ENCODE results near the gene PLCG2. TPM values are rescaled to one million over a fixed set of nuclear protein-coding genes. Genes with fewer than 3 reads are reported as not detected.

PLCG2 gene
- total and polyA plus RNA-seq, 2 of the 8 experiments (the other 6 are each of a cell fraction or from before 2014, with no cell fraction given): 6.1 to 6.9 TPM

DNA sequence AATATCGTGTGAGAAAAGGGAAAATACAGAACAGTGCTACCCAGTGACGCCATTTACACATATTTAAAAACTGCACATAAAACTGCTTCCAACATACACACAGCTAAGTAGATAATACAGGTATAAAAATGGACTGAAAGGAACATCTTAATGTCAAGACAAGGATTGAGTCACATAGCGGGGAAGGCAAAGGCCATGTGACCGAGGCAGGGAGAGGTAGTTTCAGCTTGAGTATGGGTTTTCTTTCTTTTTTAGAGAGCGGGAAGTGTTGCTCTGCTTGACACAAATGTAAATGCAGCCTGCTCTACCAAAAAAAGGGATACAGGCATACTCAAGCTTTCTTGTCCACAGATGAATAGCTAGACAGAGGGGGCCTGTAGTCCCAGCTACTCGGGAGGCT, 185.7 kb downstream of the PLCG2 start (continued):
- TF ChIP-seq, protein P1, sequence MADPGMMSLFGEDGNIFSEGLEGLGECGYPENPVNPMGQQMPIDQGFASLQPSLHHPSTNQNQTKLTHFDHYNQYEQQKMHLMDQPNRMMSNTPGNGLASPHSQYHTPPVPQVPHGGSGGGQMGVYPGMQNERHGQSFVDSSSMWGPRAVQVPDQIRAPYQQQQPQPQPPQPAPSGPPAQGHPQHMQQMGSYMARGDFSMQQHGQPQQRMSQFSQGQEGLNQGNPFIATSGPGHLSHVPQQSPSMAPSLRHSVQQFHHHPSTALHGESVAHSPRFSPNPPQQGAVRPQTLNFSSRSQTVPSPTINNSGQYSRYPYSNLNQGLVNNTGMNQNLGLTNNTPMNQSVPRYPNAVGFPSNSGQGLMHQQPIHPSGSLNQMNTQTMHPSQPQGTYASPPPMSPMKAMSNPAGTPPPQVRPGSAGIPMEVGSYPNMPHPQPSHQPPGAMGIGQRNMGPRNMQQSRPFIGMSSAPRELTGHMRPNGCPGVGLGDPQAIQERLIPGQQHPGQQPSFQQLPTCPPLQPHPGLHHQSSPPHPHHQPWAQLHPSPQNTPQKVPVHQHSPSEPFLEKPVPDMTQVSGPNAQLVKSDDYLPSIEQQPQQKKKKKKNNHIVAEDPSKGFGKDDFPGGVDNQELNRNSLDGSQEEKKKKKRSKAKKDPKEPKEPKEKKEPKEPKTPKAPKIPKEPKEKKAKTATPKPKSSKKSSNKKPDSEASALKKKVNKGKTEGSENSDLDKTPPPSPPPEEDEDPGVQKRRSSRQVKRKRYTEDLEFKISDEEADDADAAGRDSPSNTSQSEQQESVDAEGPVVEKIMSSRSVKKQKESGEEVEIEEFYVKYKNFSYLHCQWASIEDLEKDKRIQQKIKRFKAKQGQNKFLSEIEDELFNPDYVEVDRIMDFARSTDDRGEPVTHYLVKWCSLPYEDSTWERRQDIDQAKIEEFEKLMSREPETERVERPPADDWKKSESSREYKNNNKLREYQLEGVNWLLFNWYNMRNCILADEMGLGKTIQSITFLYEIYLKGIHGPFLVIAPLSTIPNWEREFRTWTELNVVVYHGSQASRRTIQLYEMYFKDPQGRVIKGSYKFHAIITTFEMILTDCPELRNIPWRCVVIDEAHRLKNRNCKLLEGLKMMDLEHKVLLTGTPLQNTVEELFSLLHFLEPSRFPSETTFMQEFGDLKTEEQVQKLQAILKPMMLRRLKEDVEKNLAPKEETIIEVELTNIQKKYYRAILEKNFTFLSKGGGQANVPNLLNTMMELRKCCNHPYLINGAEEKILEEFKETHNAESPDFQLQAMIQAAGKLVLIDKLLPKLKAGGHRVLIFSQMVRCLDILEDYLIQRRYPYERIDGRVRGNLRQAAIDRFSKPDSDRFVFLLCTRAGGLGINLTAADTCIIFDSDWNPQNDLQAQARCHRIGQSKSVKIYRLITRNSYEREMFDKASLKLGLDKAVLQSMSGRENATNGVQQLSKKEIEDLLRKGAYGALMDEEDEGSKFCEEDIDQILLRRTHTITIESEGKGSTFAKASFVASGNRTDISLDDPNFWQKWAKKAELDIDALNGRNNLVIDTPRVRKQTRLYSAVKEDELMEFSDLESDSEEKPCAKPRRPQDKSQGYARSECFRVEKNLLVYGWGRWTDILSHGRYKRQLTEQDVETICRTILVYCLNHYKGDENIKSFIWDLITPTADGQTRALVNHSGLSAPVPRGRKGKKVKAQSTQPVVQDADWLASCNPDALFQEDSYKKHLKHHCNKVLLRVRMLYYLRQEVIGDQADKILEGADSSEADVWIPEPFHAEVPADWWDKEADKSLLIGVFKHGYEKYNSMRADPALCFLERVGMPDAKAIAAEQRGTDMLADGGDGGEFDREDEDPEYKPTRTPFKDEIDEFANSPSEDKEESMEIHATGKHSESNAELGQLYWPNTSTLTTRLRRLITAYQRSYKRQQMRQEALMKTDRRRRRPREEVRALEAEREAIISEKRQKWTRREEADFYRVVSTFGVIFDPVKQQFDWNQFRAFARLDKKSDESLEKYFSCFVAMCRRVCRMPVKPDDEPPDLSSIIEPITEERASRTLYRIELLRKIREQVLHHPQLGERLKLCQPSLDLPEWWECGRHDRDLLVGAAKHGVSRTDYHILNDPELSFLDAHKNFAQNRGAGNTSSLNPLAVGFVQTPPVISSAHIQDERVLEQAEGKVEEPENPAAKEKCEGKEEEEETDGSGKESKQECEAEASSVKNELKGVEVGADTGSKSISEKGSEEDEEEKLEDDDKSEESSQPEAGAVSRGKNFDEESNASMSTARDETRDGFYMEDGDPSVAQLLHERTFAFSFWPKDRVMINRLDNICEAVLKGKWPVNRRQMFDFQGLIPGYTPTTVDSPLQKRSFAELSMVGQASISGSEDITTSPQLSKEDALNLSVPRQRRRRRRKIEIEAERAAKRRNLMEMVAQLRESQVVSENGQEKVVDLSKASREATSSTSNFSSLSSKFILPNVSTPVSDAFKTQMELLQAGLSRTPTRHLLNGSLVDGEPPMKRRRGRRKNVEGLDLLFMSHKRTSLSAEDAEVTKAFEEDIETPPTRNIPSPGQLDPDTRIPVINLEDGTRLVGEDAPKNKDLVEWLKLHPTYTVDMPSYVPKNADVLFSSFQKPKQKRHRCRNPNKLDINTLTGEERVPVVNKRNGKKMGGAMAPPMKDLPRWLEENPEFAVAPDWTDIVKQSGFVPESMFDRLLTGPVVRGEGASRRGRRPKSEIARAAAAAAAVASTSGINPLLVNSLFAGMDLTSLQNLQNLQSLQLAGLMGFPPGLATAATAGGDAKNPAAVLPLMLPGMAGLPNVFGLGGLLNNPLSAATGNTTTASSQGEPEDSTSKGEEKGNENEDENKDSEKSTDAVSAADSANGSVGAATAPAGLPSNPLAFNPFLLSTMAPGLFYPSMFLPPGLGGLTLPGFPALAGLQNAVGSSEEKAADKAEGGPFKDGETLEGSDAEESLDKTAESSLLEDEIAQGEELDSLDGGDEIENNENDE (IDR thresholded peaks at IDR 0.05; ENCODE audit: insufficient replicate concordance, low read length): no peak
- no peak for TF ChIP-seq RNF2 (IDR thresholded peaks at IDR 0.05; ENCODE audit: borderline replicate concordance, low read depth, low read length, missing control alignments, poor library complexity, severe bottlenecking)
- TF ChIP-seq, protein P2, sequence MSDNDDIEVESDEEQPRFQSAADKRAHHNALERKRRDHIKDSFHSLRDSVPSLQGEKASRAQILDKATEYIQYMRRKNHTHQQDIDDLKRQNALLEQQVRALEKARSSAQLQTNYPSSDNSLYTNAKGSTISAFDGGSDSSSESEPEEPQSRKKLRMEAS (IDR thresholded peaks at IDR 0.05): no peak
- TF ChIP-seq EP300 (IDR thresholded peaks at IDR 0.05; ENCODE audit: borderline replicate concordance in 1 of 2, low read depth in 2 of 2, low read length in 2 of 2): no peak
- TF ChIP-seq NRF1 (IDR thresholded peaks at IDR 0.05; ENCODE audit: low read depth, low read length): no peak
- TF ChIP-seq TBP (IDR thresholded peaks at IDR 0.05; ENCODE audit: low read depth, low read length): no peak
- no peak for TF ChIP-seq TAF1 (IDR thresholded peaks at IDR 0.05; ENCODE audit: low read depth, low read length)
